ENCODE data around the gene ZCCHC18. TPM values are rescaled to one million over a fixed set of nuclear protein-coding genes. Genes with fewer than 3 reads are reported as not detected.
A peak's percentile ranks its signal among the peaks of the same experiment; 100 is the strongest.

ZCCHC18 gene
- total and polyA plus RNA-seq, 2 donors (not counting 3 experiments of a cell fraction or from before 2014, with no cell fraction given): 2.3 to 2.7 TPM

DNA sequence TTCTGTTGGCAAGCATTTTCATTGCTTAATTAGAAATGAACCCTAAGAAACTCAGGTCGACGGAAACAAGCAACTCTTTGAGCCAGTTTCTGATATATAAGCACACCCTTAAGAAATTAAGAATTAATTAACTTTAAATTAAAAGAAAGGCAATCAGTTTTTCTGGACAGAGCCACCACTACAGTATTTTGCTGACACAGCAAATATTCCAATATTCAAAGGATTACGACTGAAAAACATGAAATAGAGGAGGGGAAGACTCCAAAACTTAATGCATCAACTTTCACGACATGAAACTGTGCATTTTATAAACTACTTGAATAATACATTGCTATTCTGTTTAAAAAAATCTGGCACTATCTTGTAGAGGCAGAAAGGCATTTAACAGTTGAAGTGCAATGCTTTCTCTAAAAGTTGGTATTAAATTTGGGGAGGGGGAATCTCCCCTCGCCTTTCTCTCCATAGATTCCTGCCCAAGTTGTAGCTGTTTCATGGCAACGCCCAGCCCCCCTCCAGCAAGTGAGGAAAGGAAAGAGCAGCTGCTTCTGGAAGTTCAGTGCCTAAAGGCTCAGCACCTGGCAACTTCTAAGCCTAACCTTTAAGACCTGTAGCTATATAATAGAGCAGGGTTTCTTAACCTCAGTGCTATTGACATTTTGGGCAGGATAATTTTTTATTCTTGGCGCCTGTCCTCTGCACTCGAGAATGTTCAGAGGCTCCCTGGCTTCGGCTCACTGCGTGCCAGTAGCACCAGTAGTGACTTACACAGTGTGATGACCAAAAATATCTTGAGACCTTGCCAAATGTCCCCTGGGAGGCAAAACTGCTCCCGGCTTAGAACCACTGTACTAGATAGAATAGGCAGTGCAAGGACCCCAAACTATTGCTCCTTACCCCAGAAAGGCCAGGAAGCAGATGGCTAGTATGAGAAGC, 6.7 kb upstream of the ZCCHC18 start:
- H3K27ac ChIP-seq (ENCODE audit: insufficient read depth, low read depth, low read length): no peak overlapping the region
- no peaks in the 10 kb centered on the region for H3K36me3 ChIP-seq (ENCODE audit: control insufficient read depth in 2 of 2, extremely low read depth in 1 of 2, insufficient read depth in 2 of 2, low read length in 2 of 2)
- H4K20me1 ChIP-seq (replicated peaks; ENCODE audit: control insufficient read depth, extremely low read depth, insufficient read depth, low read length): no peaks in the 10 kb centered on the region
- no peaks in the 10 kb centered on the region for H3K79me2 ChIP-seq (ENCODE audit: control insufficient read depth, insufficient read depth, low read length)
- no peaks in the 10 kb centered on the region for H3K9me1 ChIP-seq (replicated peaks; ENCODE audit: control insufficient read depth, extremely low read depth, insufficient read depth, low read length)
- H3K4me2 ChIP-seq (ENCODE audit: insufficient read depth, low read length): no peak overlapping the region
- dilution Hi-C loops (cut with MboI; ENCODE audit: extremely low pct_ligation_motif_present, low sequenced_read_pairs): no loop called here
- FAIRE-seq (peak; percentile 31), DNase-seq (ENCODE audit: low read depth, low spot score) (no peak)
- H3K4me1 ChIP-seq (ENCODE audit: control insufficient read depth, extremely low read depth, insufficient read depth, low read length): no peaks in the 10 kb centered on the region
- TF ChIP-seq POLR2A (IDR thresholded peaks at IDR 0.05; ENCODE audit: low read depth, low read length) (no peak), FOS (IDR thresholded peaks at IDR 0.05; ENCODE audit: borderline replicate concordance, insufficient read depth, low read length) (no peak), POLR2AphosphoS5 (IDR thresholded peaks at IDR 0.05; ENCODE audit: insufficient read depth, low read depth, low read length) (no peak), EZH2 (IDR thresholded peaks at IDR 0.05; ENCODE audit: borderline replicate concordance, low read depth, low read length, severe bottlenecking) (no peak), JUN (IDR thresholded peaks at IDR 0.05; ENCODE audit: borderline replicate concordance, insufficient read depth, insufficient read length, low read depth) (no peak)
- TF ChIP-seq, protein P1, sequence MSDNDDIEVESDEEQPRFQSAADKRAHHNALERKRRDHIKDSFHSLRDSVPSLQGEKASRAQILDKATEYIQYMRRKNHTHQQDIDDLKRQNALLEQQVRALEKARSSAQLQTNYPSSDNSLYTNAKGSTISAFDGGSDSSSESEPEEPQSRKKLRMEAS (IDR thresholded peaks at IDR 0.05; ENCODE audit: insufficient read depth, insufficient read length): no peak
- intact Hi-C loops (cut with micrococcal nuclease): no loop called here
- no peak overlapping the region for H2AFZ ChIP-seq (ENCODE audit: low read depth, low read length)
- no TSS peak for BruUV-seq (replicated peaks)
- POLR2A ChIA-PET: no interaction called here
- no peaks in the 10 kb centered on the region for H3K27me3 ChIP-seq (ENCODE audit: control insufficient read depth in 2 of 2, insufficient read depth in 2 of 2, low read length in 2 of 2)
- H3K4me3 ChIP-seq (replicated peaks in 1 of 3; ENCODE audit: insufficient read depth in 1 of 3, low read depth in 1 of 3, low read length in 3 of 3): no peak overlapping the region
- CTCF ChIA-PET: no interaction called here
- H3K9me3 ChIP-seq (replicated peaks; ENCODE audit: control insufficient read depth, insufficient read depth, low read length): no peaks in the 10 kb centered on the region
- no peak overlapping the region for H3K9ac ChIP-seq (replicated peaks; ENCODE audit: extremely low read depth, insufficient read depth, low read length)

DNA sequence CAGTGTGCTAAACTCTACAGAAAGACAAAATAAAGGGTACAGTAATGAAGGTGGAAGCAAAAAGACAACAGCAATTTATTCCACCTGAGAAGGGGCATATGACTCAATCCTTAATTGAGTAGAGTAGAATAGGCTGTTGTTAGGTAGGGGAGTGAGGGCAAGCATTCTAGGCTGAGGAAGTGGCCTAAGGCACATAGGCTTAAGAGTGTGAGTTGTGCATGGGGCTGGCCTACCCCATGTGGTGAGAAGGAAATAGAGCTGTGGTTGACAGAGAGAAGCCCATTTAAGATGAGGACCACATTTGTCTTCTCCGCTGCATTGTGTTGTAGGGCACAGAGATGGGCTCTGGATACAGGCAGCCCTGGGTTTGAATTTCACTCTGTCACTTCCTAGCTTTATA, 3.4 kb upstream of the ZCCHC18 start:
- POLR2A ChIA-PET: no interaction called here
- no peak overlapping the region for H3K9ac ChIP-seq (replicated peaks; ENCODE audit: extremely low read depth, insufficient read depth, low read length)
- H4K20me1 ChIP-seq (replicated peaks; ENCODE audit: control insufficient read depth, extremely low read depth, insufficient read depth, low read length): no peaks in the 10 kb centered on the region
- no peaks in the 10 kb centered on the region for H3K9me1 ChIP-seq (replicated peaks; ENCODE audit: control insufficient read depth, extremely low read depth, insufficient read depth, low read length)
- no peak for DNase-seq (ENCODE audit: low read depth, low spot score)
- no peaks in the 10 kb centered on the region for H3K79me2 ChIP-seq (ENCODE audit: control insufficient read depth, insufficient read depth, low read length)
- CTCF ChIA-PET: no interaction called here
- H3K9me3 ChIP-seq (replicated peaks; ENCODE audit: control insufficient read depth, insufficient read depth, low read length): no peaks in the 10 kb centered on the region
- BruUV-seq (replicated peaks): no TSS peak
- no peaks in the 10 kb centered on the region for H3K36me3 ChIP-seq (ENCODE audit: control insufficient read depth in 2 of 2, extremely low read depth in 1 of 2, insufficient read depth in 2 of 2, low read length in 2 of 2)
- intact Hi-C loops (cut with micrococcal nuclease) (no loop called here), dilution Hi-C loops (cut with MboI; ENCODE audit: extremely low pct_ligation_motif_present, low sequenced_read_pairs) (no loop called here)
- no peak overlapping the region for H3K4me2 ChIP-seq (ENCODE audit: insufficient read depth, low read length)
- TF ChIP-seq, protein P1 (IDR thresholded peaks at IDR 0.05; ENCODE audit: insufficient read depth, insufficient read length): no peak
- no peak for TF ChIP-seq GATA2 (IDR thresholded peaks at IDR 0.05; ENCODE audit: insufficient read depth, insufficient read length, low read depth, low read length)
- TF ChIP-seq JUN (IDR thresholded peaks at IDR 0.05; ENCODE audit: borderline replicate concordance, insufficient read depth, insufficient read length, low read depth): no peak
- no peak for TF ChIP-seq MYC (IDR thresholded peaks at IDR 0.05; ENCODE audit: low read depth, low read length)
- TF ChIP-seq POLR2A (IDR thresholded peaks at IDR 0.05; ENCODE audit: low read depth, low read length): no peak
- TF ChIP-seq, protein P2, sequence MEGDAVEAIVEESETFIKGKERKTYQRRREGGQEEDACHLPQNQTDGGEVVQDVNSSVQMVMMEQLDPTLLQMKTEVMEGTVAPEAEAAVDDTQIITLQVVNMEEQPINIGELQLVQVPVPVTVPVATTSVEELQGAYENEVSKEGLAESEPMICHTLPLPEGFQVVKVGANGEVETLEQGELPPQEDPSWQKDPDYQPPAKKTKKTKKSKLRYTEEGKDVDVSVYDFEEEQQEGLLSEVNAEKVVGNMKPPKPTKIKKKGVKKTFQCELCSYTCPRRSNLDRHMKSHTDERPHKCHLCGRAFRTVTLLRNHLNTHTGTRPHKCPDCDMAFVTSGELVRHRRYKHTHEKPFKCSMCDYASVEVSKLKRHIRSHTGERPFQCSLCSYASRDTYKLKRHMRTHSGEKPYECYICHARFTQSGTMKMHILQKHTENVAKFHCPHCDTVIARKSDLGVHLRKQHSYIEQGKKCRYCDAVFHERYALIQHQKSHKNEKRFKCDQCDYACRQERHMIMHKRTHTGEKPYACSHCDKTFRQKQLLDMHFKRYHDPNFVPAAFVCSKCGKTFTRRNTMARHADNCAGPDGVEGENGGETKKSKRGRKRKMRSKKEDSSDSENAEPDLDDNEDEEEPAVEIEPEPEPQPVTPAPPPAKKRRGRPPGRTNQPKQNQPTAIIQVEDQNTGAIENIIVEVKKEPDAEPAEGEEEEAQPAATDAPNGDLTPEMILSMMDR (IDR thresholded peaks at IDR 0.05; ENCODE audit: extremely low read depth in 1 of 2, insufficient read depth in 1 of 2, low read depth in 1 of 2, low read length in 2 of 2): no peak
- TF ChIP-seq EZH2 (IDR thresholded peaks at IDR 0.05; ENCODE audit: borderline replicate concordance, low read depth, low read length, severe bottlenecking): no peak
- no peak for TF ChIP-seq FOS (IDR thresholded peaks at IDR 0.05; ENCODE audit: borderline replicate concordance, insufficient read depth, low read length)
- TF ChIP-seq POLR2AphosphoS5 (IDR thresholded peaks at IDR 0.05; ENCODE audit: insufficient read depth, low read depth, low read length): no peak
- no peak for FAIRE-seq
- H3K4me3 ChIP-seq (replicated peaks in 1 of 3; ENCODE audit: insufficient read depth in 1 of 3, low read depth in 1 of 3, low read length in 3 of 3): no peak overlapping the region
- no peak overlapping the region for H2AFZ ChIP-seq (ENCODE audit: low read depth, low read length)
- peaks cover 12% of the 10 kb centered on the region for H3K4me1 ChIP-seq (ENCODE audit: control insufficient read depth, extremely low read depth, insufficient read depth, low read length)
- no peak overlapping the region for H3K27ac ChIP-seq (ENCODE audit: insufficient read depth, low read depth, low read length)
- no peaks in the 10 kb centered on the region for H3K27me3 ChIP-seq (ENCODE audit: control insufficient read depth in 2 of 2, insufficient read depth in 2 of 2, low read length in 2 of 2)

All from endothelial cell of umbilical vein (primary cell).